Measurements from ENCODE around the gene BACE2. TPM values are rescaled to one million over a fixed set of nuclear protein-coding genes. Genes with fewer than 3 reads are reported as not detected.
"Not testable (repeated sequence)": the region's sequence is repeated elsewhere in the genome, so short reads cannot be mapped to it uniquely, and the experiment has no call there.

Gene BACE2
- polyA plus RNA-seq, 6 donors from 2014 or later, result 36.0 to 146 (median 110) TPM

DNA sequence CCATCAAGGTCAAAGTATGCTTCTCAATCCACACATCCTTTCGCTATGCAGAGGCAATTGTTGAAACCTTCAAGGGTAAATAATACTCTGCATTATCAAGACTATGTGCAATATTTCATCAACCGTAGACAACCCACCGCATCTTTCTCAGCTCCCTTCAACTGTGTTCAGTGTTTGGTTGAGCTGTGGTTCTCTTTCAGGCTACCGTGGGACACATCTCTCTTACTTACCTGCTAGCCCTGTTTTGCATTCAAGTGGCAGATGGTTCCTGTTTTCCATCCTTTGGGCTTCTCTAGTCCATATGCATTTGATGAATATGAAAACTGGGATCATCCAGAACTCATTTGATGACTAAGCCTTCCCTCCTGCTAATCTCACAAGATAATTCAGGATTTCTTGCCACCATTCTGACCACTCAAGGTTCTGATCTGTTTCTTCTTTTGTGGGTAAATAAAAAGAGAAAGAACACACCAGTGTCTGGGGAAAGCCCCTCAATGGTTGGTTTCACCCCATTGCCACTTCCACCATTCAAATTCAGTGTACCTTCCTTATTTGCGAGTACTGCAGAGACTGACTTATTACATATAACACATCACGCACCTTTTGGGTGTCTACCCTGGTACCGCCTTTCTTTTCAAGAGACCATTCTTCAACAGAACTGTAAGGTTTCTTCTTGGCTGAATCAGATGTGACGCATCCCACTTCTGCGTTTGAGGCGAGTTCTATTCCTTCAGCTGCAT is 61.7 kb downstream of the BACE2 start:
- ATAC-seq (ENCODE audit: low read depth in 2 of 2), result peak; percentile 91 to 92
- peak overlapping the region; percentile 72 to 95 (median 86) for H3K4me3 Mint-ChIP-seq
- H3K36me3 Mint-ChIP-seq, result no peaks in the 10 kb centered on the region
- H3K4me1 Mint-ChIP-seq, result peaks cover 54 to 92% (median 61%) of the 10 kb centered on the region in 3 donors
- peak; percentile 79 for DNase-seq
- peaks cover 0 to 2% (median 0%) of the 10 kb centered on the region in 7 donors for H3K9me3 Mint-ChIP-seq
- peak overlapping the region; percentile 81 to 96 (median 90) for H3K27ac Mint-ChIP-seq
- no peaks in the 10 kb centered on the region for H3K27me3 Mint-ChIP-seq

GRCh38 chr21:41230497-41230896 is 62.5 kb downstream of the BACE2 start:
- peak overlapping the region; percentile 4 to 96 (median 88) for H3K27ac Mint-ChIP-seq
- no peaks in the 10 kb centered on the region for H3K27me3 Mint-ChIP-seq
- peaks cover 0 to 2% (median 0%) of the 10 kb centered on the region in 7 donors for H3K9me3 Mint-ChIP-seq
- peak overlapping the region; percentile 72 to 95 (median 86) for H3K4me3 Mint-ChIP-seq
- no peaks in the 10 kb centered on the region for H3K36me3 Mint-ChIP-seq
- ATAC-seq (ENCODE audit: low read depth in 2 of 2) (no peak), DNase-seq (no peak)
- H3K4me1 Mint-ChIP-seq, result peaks cover 56 to 98% (median 61%) of the 10 kb centered on the region in 3 donors

GRCh38 chr21:41231060-41231459 is 63.1 kb downstream of the BACE2 start:
- Mint-ChIP-seq H3K27ac (peak overlapping the region in 5 of 6 donors; percentile 18 to 96 (median 88)), H3K9me3 (peaks cover 0 to 2% (median 0%) of the 10 kb centered on the region in 7 donors), H3K36me3 (no peaks in the 10 kb centered on the region), H3K27me3 (no peaks in the 10 kb centered on the region), H3K4me1 (peaks cover 61 to 99% (median 63%) of the 10 kb centered on the region in 3 donors), H3K4me3 (peak overlapping the region; percentile 72 to 95 (median 86))
- ATAC-seq (ENCODE audit: low read depth in 2 of 2) (no peak), DNase-seq (no peak)

GRCh38 chr21:41232013-41232412 is 64.1 kb downstream of the BACE2 start:
- Mint-ChIP-seq H3K9me3 (peaks cover 0 to 2% (median 0%) of the 10 kb centered on the region in 7 donors), H3K27me3 (peaks cover 0 to 4% (median 0%) of the 10 kb centered on the region in 3 donors), H3K36me3 (no peaks in the 10 kb centered on the region), H3K4me1 (peaks cover 59 to 96% (median 65%) of the 10 kb centered on the region in 3 donors), H3K4me3 (peak overlapping the region; percentile 72 to 94 (median 86)), H3K27ac (peak overlapping the region; percentile 22 to 95 (median 80))
- peak; percentile 17 for DNase-seq
- ATAC-seq (ENCODE audit: low read depth in 2 of 2), result no peak

GRCh38 chr21:41233916-41234315 is 66.0 kb downstream of the BACE2 start:
- peak; percentile 33 for DNase-seq
- H3K4me3 Mint-ChIP-seq, result peak overlapping the region; percentile 31 to 94 (median 58)
- H3K9me3 Mint-ChIP-seq, result no peaks in the 10 kb centered on the region
- ATAC-seq (ENCODE audit: low read depth in 2 of 2), result peak; percentile 26 to 37
- H3K27ac Mint-ChIP-seq, result peak overlapping the region in 5 of 6 donors; percentile 57 to 91 (median 88)
- peaks cover 0 to 4% (median 0%) of the 10 kb centered on the region in 3 donors for H3K27me3 Mint-ChIP-seq
- peaks cover 44 to 78% (median 51%) of the 10 kb centered on the region in 3 donors for H3K4me1 Mint-ChIP-seq
- peaks cover 0 to 9% of the 10 kb centered on the region in 2 donors for H3K36me3 Mint-ChIP-seq

- ATAC-seq (ENCODE audit: low read depth in 2 of 2) (no peak), DNase-seq (no peak)
- Mint-ChIP-seq H3K27me3 (peaks cover 0 to 4% (median 0%) of the 10 kb centered on the region in 3 donors), H3K4me3 (peak overlapping the region in 4 of 8 donors; percentile 31 to 94 (median 65)), H3K9me3 (no peaks in the 10 kb centered on the region), H3K27ac (peak overlapping the region in 4 of 6 donors; percentile 41 to 91 (median 78)), H3K36me3 (peaks cover 0 to 9% of the 10 kb centered on the region in 2 donors), H3K4me1 (peaks cover 38 to 73% (median 44%) of the 10 kb centered on the region in 3 donors)
Measured at GRCh38 chr21:41234569-41234968, 66.6 kb downstream of the BACE2 start.

DNA sequence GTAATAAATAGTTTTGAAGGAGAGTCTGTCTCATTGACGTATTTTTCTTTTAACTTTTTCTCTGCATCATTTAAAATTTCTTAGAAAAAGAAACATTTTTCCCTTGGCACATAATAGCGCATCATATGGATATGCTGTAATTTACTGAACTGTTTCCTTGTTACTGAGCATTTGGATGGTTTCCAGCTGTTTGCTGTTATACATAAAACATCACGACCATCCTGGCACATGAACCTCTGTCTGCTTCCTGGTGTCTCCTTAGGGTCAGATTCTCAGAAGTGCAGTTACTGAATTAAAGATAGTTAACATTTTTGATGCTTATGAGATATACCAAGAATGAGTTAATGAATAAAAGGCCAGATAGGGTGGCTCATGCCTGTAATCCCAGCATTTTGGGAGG is 67.2 kb downstream of the BACE2 start:
- DNase-seq (no peak), ATAC-seq (ENCODE audit: low read depth in 2 of 2) (no peak)
- peak overlapping the region in 2 of 6 donors; percentile 36 to 47 for H3K27ac Mint-ChIP-seq
- H3K4me1 Mint-ChIP-seq, result peaks cover 33 to 73% (median 43%) of the 10 kb centered on the region in 3 donors
- H3K4me3 Mint-ChIP-seq, result peak overlapping the region in 1 of 8 donors; percentile 47
- H3K9me3 Mint-ChIP-seq, result no peaks in the 10 kb centered on the region
- peaks cover 0 to 4% (median 0%) of the 10 kb centered on the region in 3 donors for H3K27me3 Mint-ChIP-seq
- H3K36me3 Mint-ChIP-seq, result peaks cover 0 to 9% of the 10 kb centered on the region in 2 donors

DNA sequence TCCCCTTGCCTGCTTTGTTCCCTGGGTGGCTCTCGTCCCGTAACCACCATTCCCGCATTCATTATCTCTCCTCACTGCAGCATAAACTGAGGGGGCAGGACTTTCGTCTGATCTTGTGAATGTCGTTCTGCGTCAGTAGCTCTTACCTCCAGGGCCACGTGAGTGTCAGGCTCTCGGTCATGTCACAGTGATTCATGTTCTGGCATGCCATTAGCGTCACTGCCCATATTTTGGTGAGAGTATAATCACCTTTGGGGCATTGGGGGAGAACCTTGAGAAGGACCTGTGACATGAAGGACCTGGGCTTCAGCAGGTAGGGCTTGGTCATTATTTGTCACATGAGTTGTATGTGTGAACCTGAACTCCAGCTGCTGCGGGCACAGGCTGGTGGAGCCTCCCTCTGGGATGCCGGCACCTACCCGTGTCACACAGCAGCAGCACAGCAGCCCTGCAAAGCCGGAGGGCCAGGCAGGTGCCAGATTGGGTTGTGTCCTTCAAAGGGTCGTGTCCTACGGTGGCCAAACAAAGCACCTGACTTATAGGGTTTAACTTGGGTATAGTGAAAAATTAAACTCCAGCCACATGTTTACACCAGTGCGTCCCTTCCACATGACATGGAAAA is 68.5 kb downstream of the BACE2 start:
- peak overlapping the region in 3 of 6 donors; percentile 3 to 43 (median 16) for H3K27ac Mint-ChIP-seq

DNA sequence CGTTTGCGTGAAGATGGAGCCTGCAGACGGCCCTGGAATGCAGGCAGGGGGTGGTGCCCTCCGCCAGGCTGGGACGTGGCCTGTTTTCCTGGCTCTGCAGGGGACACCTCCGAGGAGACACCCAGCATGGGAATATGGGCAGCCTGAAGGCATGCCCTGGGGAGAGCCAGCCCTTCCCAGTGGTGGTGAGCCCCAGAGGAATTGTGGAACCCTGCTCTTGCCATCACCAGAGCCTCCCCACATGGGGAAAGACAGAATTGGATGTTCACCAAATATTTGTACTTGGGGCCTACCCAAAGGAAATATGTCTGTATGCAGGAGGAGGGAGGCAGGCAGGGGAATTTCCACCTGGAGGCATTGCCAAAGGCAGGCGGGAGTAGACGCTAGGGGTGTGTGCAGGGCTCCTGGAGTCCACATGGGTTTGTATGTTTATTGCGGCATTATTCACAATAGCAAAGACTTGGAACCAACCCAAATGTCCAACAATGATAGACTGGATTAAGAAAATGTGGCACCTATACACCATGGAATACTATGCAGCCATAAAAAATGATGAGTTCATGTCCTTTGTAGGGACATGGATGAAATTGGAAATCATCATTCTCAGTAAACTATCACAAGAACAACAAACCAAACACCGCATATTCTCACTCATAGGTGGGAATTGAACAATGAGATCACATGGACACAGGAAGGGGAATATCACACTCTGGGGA is 70.3 kb downstream of the BACE2 start:
- ATAC-seq (ENCODE audit: low read depth in 2 of 2); H3K27me3 Mint-ChIP-seq: not testable (repeated sequence)
- peak overlapping the region in 1 of 6 donors; percentile 56 for H3K27ac Mint-ChIP-seq

More for the DNA sequence above, 68.5 kb downstream of the BACE2 start:
- no peaks in the 10 kb centered on the region for H3K9me3 Mint-ChIP-seq
- peaks cover 26 to 63% (median 36%) of the 10 kb centered on the region in 3 donors for H3K4me1 Mint-ChIP-seq
- H3K27me3 Mint-ChIP-seq, result peaks cover 0 to 4% (median 0%) of the 10 kb centered on the region in 3 donors
- peaks cover 0 to 9% of the 10 kb centered on the region in 2 donors for H3K36me3 Mint-ChIP-seq
- no peak for DNase-seq
- peak overlapping the region in 1 of 8 donors; percentile 10 for H3K4me3 Mint-ChIP-seq
- no peak for ATAC-seq (ENCODE audit: low read depth in 2 of 2)

GRCh38 chr21:41240040-41240439 is 72.1 kb downstream of the BACE2 start:
- peaks cover 0 to 4% (median 0%) of the 10 kb centered on the region in 3 donors for H3K27me3 Mint-ChIP-seq
- no peak overlapping the region for H3K27ac Mint-ChIP-seq
- H3K36me3 Mint-ChIP-seq, result peaks cover 8 to 24% of the 10 kb centered on the region in 2 donors
- H3K4me3 Mint-ChIP-seq, result no peak overlapping the region
- DNase-seq (no peak), ATAC-seq (ENCODE audit: low read depth in 2 of 2) (no peak)
- H3K9me3 Mint-ChIP-seq, result no peaks in the 10 kb centered on the region
- peaks cover 7 to 27% (median 17%) of the 10 kb centered on the region in 3 donors for H3K4me1 Mint-ChIP-seq

More for the DNA sequence above, 70.3 kb downstream of the BACE2 start:
- DNase-seq, H3K4me3 Mint-ChIP-seq, H3K9me3 Mint-ChIP-seq, H3K36me3 Mint-ChIP-seq: not testable (repeated sequence)
- H3K4me1 Mint-ChIP-seq, result peaks cover 18 to 45% (median 27%) of the 10 kb centered on the region in 3 donors

GRCh38 chr21:41241341-41241740 is 73.4 kb downstream of the BACE2 start:
- ATAC-seq (ENCODE audit: low read depth in 2 of 2), result no peak
- H3K27ac Mint-ChIP-seq, result peak overlapping the region in 2 of 6 donors; percentile 12 to 67
- peaks cover 3 to 14% (median 9%) of the 10 kb centered on the region in 3 donors for H3K4me1 Mint-ChIP-seq
- H3K4me3 Mint-ChIP-seq, result no peak overlapping the region
- peaks cover 0 to 2% (median 0%) of the 10 kb centered on the region in 3 donors for H3K27me3 Mint-ChIP-seq
- DNase-seq, result no peak
- peaks cover 18 to 24% of the 10 kb centered on the region in 2 donors for H3K36me3 Mint-ChIP-seq
- no peaks in the 10 kb centered on the region for H3K9me3 Mint-ChIP-seq

DNA sequence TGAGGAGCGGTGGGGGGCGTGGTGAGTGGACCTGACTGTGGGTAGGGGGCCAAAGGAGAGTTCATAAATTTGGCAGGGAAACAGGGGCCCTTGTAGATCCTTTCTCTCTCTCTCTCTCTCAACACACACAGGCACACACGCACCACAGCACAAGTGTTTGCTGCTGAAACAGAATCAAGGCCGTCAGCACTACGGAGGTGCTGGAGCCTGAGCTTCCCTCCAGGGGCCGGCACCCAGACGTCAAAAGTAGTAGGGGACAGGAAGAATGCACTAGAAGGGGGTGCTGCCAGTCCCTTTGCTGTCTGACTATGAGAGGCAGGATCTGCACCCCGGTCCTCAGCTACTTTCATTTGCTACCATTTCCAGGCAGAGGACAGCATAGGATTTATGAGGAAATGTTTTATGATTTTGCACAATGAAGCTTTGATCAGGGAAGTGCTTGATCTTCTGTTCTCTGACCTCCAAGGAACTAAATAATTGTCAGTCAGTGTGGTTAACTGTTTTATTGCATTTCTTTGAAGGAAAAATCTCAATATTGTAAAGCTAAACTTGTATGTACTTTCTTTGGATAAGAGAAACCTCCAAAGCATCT is 74.4 kb downstream of the BACE2 start:
- Mint-ChIP-seq H3K27ac (peak overlapping the region in 1 of 6 donors; percentile 88), H3K9me3 (no peaks in the 10 kb centered on the region), H3K4me1 (peaks cover 0 to 10% (median 7%) of the 10 kb centered on the region in 3 donors), H3K4me3 (no peak overlapping the region), H3K36me3 (peaks cover 23 to 27% of the 10 kb centered on the region in 2 donors), H3K27me3 (no peaks in the 10 kb centered on the region)
- DNase-seq (no peak), ATAC-seq (ENCODE audit: low read depth in 2 of 2) (no peak)
